H1 (cell line): ENCODE data around the gene ALG1. TPM values are rescaled to one million over a fixed set of nuclear protein-coding genes. Genes with fewer than 3 reads are reported as not detected.

Source experiments
- CEBPB ChIP-seq: IDR thresholded peaks from 2 replicates; pipeline ENCODE4 v1.6.1; 2012; ENCODE audit warnings: low read depth, low read length
- JUN ChIP-seq: IDR thresholded peaks from 2 replicates; pipeline ENCODE4 v1.6.1; 2011; ENCODE audit warnings: low read depth, mild to moderate bottlenecking, improper control_type of control experiment, low read length
- RAD21 ChIP-seq, 2 experiments: IDR thresholded peaks in 1 of 2; conservative IDR thresholded peaks in 1 of 2; 2 replicates each; pipeline ENCODE4 v1.6.1; 2011; ENCODE audit warnings: low read depth in 2 of 2, low read length in 2 of 2, improper control_type of control experiment in 1 of 2, inconsistent platforms in 1 of 2, mild to moderate bottlenecking in 1 of 2, moderate library complexity in 1 of 2
- SP1 ChIP-seq: IDR thresholded peaks from 2 replicates; pipeline ENCODE4 v1.6.1; 2011; ENCODE audit warnings: low read depth, low read length
- YY1 ChIP-seq: IDR thresholded peaks from 2 replicates; pipeline ENCODE4 v1.6.1; 2011; ENCODE audit warnings: low read depth, mild to moderate bottlenecking, low read length
- polyA plus RNA-seq, 7 experiments: library from polyadenylated mRNA; depleted of rRNA in 3 of 7; stranded (reverse) in 5 of 7; unstranded in 2 of 7; fragments of >200 nt in 5 of 7; fragments of 200-250 nt in 2 of 7; gene quantifications; 1 replicate in 5 of 7; 2 replicates in 1 of 7; 4 replicates in 1 of 7; pipeline versions ENCODE4 v1.2.1 to v1.2.3, GENCODE V29; 2011 to 2013; ENCODE audit warnings: missing spikeins in 2 of 7, mixed read lengths in 2 of 7
- total RNA-seq: library from RNA; stranded (reverse); fragmentation: NEBNext Ultra II Directional; extraction: Animal tissue kit (Norgen Biotek cat#: 25700); gene quantifications from 2 replicates; pipeline ENCODE4 v1.2.1, GENCODE V29; 2021

The ALG1 gene
- total and polyA plus RNA-seq, 2 of the 8 experiments (the other 6 are each of a cell fraction or from before 2014, with no cell fraction given): 34.8 to 46.5 TPM

- no peak for TF ChIP-seq RAD21 (IDR thresholded peaks at IDR 0.05 in 1 of 2, conservative IDR thresholded peaks at IDR 0.05 in 1 of 2; ENCODE audit: low read depth in 2 of 2, low read length in 2 of 2)
- no peak for TF ChIP-seq SP1
- TF ChIP-seq YY1: no peak
- TF ChIP-seq CEBPB: no peak
- no peak for TF ChIP-seq JUN
These were observed 41.3 kb upstream of the ALG1 start (continued) for GRCh38 chr16:5030251-5030870.
